Measurements from ENCODE around the gene GMEB2.
"Not testable (repeated sequence)": the region's sequence is repeated elsewhere in the genome, so short reads cannot be mapped to it uniquely, and the experiment has no call there.

Gene GMEB2

DNA sequence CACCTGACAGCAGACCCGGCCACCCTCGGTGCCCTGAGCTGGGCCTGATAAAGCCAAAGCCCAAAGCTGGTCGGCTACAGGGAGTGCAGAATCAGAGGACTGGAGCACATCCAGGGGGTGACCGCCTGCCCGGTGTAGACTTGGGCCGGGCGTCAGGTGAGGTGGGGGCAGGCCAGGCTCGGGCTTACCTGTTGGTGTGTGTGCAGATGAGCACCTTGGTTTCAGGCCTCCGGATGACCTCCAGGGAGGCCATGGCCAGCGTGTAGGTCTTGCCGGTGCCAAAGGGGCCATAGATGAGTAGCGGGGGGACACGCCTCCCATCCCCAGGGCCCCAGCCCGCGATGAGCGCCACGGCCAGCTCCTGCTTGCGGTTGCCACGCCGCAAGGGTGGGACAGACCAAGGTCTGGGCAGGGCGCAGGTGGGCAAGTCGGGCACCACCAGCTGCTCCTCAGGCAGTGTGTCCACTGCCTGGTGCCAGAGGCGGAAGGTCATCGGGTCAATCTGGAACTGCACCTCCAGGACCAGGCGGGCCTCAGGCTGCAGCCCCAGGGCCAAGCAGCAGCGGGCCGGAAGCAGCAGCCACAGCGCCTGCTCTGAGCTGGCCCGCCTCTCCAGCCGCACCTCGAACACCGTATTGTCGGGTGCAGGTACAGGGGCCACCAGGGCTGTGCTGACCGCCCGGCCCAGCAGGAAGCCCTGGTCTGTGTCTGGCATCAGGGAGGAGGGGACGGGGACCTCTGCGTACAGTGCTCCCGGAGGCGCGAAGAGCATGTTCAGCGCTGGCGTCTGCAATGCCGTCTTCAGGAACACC, 58.5 kb downstream of the GMEB2 start:
- no peak for DNase-seq

DNA sequence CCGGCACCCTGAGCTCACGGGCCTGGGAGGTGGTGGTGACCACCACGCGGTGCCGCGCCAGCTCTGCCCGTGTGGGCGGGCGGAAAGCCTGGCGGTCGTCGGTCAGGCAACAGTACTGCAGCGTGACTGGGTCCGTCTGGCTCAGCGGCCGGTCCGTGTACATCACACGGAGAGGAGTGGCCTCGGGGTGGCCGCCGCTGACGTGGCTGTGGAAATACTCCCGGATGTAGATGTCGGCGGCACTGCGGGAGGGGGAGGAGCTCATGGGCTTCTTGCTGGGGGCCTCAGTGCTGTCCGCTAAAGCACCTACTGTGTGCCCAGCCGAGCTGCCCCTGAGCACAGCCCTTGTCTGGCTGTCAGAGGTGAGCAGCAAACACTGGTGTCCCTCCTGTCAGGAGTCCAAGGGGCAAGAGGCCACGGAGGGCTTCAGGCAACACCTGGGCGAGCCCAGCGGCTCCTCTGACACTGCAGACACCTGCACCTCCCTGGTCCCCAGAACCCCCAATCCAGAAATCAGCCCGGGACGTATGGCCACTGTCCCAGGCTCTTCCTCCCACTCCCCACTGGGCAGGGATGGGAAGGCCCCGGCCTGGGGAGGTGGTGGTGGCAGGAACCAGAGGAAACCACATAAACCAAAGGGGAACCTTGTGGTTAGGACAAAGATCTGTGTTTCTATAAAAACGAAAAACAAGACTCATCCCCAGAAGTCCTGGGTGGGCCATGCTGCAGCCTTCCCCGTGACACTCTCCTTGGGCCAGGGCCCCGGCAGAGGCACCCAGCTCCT, 59.3 kb downstream of the GMEB2 start:
- DNase-seq = peak; percentile 80

DNA sequence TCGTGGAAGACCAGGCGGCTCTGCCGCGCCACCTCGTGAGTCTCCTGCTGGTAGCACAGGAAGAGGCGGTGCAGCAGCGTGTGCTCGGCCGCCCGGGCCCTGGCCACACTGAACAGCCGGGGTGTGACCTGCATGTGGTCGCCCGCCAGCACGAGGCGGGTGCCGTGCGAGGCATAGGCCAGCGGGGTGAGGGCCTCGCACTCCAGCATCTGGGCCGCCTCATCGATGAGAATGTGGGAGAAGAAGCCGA, 59.8 kb downstream of the GMEB2 start:
- DNase-seq = no peak

DNA sequence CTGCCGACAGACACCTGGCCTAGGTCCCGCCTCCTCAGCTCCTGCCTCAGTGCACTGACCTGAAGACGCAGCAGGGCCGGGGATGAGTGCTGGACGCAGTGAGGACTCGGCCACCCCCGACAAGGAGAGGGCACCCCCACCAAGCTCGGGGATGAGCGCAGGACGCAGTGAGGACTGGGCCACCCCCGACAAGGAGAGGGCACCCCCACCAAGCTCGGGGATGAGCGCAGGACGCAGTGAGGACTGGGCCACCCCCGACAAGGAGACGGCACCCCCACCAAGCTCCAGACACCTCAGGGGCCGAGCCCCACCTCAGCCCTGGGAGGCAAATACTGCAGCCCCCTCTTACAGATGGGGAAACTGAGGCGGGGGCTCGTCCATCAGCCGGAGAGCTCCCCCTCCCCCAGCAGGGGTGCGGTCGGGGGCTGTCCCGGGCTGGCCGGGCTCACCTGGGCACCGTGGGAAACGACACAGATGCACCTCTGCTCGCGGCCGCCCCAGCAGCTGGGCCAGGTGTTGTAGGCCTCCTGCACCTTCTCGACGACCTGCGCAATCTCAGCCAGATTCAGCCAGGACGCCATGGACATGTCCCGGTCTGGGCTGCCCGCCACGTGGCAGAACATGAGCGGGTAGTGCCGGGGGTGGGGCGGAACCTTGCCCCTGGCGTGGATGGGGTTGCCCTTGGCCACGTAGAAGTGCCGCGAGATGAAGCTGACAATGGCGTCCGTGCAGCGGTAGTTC, 60.3 kb downstream of the GMEB2 start:
- DNase-seq = no peak

DNA sequence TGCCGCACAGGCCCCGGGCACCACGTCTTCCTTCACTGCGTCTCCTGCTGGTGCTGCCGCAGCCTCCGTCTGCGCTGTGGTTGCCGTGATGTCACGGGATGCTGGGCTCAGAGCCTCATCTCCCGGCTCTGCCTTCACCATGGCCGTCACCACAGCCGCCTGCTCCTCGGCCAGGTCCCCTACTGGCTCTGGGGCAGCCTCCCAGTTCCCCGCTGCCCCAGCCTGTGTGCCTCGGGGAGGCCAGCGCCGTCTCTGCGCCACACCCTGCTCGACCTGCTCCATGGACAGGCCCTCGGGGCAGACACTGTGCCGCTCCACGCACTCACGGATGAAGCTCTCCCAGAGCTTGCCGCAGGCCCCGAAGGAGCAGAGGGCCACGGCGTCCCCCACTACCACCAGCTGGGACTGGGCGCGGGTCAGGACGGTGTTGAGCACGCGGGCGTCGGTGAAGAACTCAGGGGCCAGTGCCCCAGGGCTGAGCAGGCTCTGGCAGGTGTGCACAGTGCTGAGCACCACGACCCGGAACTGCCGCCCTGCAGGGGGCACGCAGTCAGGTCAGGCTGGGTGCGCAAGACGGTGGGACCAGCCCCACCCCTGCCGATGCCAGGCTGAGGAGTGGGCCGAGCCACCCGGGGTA, 61.1 kb downstream of the GMEB2 start:
- DNase-seq = no peak

DNA sequence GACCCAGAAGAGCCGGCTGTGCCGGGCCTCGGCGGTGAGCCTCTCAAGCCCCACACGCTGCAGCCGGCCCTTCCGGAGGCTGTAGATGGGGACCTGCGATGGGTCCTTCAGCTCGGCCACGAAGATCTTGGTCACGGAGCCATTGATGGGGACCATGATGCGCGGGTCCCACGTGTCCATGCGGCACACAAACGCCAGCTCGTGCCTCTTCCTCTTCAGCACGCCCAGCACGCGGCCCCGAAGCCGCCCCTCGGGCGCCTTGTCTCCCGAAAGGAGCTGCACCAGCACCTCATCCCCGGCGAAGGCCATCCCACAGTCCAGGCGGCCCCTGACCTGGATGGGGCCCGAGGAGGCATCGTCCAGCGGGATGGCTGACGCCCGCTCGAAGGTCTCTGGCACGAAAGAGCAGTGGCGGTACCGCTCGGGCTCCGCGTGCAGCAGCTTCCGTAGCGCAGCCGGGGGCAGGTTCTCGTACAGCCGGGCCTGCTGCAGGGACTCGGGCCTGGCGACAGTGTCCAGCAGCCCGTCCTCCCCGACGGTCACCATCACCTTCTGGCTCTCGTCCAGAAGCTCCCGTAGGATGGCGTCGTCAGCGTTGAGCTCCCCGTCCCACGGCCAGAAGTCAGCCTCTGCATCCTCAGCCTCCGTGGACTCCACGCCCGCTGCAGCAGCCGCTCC, 61.7 kb downstream of the GMEB2 start:
- no peak for DNase-seq

DNA sequence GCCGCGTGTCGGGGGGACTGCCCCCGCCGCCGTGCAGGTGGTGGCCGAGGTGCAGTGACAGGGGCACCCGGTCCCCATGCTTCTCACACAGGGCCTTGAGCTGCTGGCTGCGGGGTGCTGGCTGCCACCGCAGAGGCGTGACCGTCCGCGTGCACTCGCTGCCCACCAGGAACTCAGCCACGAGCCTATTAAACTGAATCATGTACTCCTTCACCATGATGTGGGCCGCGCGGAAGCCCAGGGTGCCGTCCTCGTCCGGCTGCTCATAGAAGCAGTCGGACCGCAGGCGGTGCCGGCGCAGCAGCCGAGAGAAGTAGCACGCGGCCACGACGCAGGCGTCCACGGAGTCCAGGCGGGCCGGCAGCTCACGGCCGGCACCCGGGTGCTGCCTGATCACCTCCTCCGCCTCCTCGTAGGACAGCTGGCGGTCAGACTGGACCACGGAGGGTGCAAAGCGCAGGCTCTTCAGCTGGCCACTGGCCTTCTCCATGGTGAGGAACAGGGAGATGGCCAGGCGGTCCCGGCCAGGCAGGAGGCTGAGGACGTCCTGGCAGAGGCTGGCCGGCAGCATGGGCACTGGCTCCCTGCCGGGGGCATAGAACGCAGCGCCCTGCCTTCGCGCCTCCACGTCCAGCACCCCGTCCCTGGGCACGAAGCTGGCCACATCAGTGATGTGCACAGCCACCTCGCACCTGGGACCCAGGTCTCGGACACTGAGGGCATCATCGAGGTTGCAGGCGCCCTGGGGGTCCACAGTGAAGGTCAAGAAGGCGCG, 62.7 kb downstream of the GMEB2 start:
- DNase-seq = no peak

DNA sequence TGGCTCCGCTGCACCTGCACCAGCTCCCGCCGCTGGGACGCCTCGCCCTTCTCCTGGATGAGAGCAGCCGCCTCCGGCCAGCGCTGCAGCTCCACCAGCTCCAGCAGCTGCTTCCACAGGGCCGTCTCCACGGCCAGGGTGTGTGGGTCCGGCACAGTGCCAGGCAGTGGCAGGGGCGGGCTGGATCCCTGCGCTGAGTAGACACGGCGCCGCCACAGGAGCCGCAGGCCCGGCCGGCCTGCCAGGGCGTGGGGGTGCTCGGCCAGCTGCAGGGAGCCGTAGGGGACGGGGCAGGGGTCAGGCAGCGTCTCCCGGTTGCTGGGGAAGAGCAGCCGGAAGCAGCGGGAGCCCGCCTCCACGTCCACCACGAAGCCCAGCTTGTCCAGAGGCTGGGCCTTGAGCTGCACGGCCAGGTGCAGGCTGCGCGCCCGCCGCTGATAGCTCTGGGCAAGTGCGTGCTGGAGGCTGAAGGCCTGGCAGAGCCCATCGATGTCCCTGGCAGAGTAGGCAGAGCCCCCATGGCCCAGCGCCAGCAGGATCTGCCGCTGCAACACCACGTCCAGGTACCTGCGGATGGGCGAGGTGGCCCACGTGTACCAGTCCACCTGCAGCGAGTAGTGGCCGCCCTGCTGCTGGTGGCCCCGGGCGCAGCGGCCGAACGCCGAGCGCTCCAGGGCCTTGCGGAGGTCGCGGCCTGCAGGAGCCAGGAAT, 63.5 kb downstream of the GMEB2 start:
- DNase-seq = no peak

DNA sequence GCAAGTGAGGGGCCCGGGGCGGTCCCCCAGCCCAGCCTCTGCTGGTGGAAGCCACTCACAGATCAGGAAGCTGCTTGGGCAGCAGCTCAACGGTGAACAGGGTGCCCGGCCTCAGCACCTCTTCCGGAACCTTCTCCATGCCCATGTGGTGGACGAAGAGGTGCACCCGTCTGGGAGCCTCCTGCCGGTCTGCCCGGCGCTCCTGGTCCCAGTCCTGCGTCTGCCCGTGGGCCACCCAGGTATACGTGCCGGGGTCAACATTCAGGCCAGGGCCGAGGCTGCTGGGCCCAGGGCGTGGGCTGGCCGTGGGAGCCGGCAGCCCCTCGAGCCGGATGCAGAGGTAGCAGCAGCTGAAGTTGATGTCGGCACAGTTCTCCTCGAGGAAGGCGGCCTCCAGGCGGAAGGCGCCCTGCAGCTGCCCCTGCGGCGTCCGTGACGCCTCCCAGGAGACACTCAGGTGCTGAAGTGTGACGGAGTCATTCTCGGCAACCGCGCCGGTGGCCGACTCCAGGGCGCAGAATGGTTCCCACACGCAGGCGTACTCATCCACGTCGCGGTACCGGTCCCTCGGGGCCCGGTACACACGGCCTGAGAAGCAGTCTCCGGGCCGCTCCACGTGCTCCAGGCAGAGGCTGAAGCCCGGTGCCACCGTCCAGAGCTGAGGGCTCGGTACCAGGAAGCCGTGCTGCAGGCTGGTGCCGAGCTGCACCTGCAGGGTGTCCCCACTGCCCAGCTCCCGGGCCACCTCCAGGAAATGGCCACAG, 64.3 kb downstream of the GMEB2 start:
- no peak for DNase-seq

DNA sequence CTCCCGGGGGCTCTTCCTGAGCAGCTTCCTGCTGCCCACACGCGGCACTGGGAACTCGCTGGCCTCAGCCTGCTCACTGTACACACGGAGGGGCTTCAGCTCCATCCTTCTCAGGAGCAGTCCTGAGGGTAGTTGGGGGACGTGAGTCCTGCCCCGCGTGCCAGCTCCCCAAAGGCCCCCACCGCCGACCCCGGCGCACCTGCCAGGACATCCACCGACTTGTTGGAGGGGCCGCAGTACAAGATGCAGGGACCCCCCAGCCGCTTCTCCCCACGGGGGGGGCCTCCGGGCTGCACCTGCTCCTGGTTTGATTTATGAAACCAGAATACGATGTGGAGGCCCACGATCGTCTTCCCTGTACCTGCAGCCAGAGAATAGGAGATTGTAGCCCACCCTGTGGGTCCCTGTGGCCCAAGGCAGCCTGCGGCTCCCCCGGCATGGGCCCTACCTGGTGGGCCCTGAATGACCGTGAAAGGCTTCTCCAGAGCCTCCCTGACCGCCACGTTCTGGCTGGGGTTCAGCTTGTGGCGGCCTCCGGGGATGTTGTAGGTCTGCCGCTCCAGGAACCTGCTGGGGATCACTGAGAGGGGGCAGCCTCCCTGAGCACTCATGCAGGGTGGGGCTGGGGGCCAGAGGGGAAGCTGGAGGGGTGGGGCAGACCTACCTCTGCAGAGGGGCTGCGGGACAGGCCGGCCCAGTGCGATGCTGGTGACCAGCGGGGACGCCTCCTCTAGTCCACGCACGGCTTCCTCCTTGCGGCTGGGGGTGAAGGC, 65.1 kb downstream of the GMEB2 start:
- no peak for DNase-seq

DNA sequence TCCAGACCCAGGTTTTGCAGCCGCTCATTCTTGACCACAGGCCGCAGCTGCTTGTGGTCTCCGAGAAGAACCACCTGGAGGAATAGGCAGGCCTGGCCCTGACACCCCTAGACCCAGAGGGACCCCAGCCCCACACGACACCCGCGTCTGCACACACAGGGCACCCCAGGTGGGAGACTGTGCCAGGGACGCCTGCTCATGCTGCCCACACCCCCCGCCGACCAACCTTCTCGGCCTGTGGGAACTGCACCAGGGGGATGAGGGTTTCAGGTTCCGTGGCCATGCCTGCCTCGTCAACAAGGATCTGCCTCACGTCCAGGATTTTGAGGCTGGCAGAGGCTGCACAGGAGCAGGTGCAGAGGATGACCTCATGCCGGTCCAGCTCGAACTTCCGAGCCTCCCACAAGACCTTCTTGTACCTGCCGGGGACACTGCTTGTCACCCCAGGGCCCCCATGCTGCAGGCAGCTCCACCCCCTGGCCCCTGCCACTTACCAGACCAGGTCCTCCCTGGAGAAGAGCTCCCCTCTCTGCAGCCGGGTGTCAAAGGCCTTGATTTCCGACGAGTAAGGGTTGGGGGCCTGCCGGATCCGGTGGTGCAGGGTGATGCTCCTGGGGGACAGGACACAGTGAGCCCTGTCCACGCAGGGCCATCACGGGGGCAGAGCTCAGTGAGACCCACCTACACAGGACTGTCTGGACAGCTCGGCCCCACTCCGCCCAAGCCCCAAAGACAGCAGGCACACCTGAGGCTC, 65.9 kb downstream of the GMEB2 start:
- DNase-seq = no peak

DNA sequence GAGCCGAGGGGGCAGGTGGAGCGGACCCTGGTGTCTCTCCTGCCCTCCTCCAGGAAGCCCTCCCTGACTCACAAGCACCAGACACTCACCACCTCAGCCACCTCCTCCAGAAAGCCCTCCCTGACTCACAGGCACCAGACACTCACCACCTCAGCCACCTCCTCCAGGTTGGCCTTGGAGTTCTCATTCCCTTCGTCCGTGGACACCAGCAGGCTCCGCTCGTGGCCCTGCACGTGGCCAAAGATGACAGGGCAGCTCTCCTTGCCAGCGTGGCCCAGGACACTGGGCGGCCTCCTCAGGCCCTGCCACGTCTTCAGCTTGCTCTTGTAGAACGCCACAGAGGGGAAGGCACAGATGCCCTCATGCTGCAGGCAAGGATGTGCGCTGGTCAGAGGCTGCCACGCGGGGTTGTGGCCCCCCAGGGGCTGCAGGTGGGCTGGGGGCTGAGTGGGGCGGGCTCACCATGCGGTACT, 66.5 kb downstream of the GMEB2 start:
- no peak for DNase-seq

DNA sequence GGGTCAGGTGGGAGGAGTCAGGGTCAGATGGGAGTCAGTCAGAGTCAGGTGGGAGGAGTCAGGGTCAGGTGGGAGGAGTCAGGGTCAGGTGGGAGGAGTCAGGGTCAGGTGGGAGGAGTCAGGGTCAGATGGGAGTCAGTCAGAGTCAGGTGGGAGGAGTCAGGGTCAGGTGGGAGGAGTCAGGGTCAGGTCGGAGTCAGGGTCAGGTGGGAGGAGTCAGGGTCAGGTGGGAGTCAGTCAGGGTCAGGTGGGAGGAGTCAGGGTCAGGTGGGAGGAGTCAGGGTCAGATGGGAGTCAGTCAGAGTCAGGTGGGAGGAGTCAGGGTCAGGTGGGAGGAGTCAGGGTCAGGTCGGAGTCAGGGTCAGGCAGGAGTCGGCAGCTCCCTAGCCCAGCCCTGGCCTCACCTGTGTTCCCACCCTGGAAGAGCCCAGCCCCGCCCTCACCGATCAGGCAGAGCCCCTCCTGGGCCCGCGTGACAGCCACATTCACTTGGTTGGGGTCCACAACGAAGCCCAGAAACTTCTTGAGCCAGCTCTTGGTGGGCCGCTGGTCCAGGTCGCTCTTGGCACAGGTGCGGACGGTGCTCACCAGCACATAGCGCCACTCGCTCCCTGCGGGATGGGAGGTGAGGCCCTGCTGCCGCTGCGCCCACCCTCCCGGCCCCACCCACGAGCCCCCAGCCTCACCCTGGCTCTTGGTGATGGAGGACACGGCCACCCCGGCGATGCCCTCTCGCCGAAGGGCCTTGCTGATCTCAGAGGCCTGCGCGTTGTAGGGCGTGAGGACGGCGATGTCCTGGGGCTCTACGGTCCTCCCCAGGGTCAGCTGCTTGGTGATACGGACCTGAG, 67.2 kb downstream of the GMEB2 start:
- DNase-seq = not testable (repeated sequence)

DNA sequence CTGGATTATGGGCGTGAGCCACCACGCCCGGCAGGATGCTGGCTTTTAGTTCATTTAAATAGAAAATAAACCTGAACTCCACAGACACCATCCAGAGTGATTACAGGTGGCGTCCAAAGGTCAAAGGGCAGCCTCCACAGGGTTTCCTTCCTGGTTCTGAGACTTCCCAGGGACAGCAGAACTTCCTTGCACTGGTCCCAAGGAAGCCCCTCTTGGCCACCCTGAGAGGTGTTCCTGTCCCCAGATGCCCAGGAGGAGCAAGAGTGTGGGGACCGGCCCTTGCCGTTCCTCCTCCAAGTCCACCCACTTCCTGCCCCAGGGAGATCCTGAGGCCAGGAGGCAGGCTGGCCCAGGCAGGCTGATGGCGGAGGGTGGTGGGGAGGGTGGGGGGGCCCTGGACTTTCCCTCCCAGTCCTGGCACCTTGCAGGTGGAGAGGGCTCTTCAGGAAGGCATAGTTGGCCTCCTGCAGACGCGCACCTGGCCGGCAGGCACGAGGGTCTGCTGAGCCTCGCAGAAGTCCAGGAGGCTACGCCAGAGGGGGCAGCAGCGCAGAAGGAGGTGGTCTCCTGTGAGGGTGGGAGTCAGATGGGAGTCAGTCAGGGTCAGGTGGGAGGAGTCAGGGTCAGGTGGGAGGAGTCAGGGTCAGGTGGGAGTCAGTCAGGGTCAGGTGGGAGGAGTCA, 68.0 kb downstream of the GMEB2 start:
- DNase-seq = no peak

DNA sequence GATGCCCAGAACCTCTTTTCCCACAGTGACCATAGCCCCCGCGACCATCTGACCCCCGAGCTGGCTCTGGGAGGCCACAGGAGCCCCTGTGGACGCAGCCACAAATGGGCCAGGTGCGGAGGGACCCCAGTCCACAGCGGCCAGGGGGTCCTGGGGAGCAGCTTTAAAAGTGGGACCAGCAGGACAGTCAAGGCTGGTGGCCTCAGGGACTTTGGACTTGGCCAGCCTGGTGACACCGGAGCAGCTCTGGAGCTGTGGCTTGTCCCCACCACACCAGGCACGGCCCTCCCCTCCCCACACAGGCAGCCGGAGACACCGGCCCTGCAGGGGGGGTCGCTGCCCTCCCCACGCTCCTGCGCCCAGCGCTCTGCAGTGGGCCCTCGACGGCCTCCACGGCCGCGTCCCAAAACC, 69.4 kb downstream of the GMEB2 start:
- DNase-seq = no peak

DNA sequence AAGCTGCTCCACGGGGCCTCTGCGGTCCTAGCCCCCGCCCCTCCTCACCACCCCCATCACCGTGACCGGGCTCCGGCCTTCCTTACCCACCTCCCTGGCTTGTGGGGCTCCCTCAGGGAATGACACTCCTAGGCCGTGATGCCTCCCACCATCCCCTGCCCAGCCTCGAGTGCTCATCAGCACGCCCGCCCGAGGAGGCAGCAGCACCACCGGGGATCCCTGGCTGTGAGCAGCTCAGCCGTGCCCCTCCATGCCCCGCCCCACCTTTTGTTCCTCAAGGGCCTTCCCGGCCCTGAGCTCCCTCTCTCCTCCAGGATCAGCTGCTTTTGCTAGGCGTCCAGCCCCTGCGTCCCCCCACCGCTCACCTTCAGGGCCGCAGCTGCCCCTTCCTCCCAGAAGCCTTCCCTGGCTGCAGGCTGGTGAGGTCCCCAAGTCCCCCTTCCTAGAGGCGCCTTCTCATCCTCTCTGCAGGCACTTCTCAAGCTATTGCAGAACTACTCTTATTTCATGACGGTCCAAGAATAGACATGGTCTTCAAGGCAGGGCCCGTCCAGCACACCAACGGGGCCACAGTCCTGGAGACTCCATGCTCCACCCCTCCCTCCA, 69.9 kb downstream of the GMEB2 start:
- no peak for DNase-seq
